Dedifferentiated amniotic fluid mesenchymal stem cell (primary cell): ENCODE results near the gene TPD52L1.
A peak's percentile ranks its signal among the peaks of the same experiment; 100 is the strongest.

Experiments used
- DNase-seq: peaks from one replicate; pipeline ENCODE4 v3.0.0-alpha.2; 2016; ENCODE audit errors: extremely low spot score

The TPD52L1 gene

DNA sequence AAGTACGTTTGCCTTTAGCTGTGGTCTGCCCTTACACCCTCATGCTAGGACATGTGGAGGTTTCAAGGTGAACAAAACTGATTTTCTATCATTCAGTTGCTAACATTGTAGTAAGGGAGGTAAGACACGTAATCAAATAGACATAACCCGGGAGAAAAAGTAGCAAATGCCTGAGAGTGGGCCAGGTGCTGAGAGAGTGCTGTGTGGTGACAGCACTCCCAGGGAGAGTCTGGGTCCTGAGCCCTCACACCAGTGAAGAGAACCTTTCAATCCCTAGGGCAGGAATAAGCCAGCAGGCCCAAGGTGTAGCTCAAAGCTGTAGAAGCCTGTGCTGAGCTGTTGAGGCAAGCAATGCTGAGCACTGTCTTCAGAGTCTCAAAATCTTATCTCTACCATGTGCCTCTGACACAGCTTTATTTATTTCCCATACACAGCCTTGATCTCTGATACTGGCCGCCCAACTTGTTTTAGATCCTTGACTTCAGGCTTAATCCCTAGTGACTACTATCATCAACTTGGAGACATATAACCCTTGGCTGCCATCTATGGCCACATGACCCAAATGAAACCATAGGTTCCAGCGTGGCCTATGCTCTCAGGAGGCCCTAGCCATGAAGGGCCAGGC is 55.2 kb downstream of the TPD52L1 start:
- no peak for DNase-seq

DNA sequence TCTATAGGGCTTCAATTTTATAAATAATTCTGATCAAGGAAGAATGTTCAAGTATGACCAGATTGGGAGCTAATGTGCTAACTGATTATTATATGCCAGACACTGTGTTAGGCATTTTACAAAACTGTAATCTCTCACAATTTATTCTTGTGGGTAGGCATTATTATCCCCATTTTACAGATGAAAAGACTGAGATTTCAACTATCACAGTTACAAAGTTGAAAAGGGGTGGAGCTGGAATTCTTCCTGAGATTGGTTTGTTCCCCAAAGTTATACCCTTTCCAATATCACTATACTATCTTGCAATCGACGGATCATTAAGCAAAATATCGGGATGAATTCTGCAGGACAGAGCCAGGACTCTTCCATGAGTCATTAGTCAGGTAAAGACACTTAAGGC is 57.1 kb downstream of the TPD52L1 start:
- no peak for DNase-seq

DNA sequence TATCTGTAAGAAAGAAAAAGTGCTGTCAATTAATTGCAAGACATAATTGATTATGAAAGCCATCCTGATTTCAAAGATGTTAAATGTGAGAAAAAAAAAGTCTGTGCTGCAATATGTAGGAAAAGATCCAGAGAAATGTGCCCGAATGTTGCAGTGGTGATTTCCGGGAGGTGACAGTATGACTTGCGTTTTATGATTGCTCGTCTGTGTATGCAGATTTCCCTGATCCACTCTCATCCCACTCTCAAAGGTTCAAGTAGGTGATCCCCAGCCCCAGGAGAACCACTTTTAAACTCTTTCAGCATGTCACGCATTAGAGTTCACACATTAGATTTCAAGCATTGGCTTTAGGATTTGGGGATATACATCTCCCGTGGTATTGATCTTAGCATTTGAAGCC is 57.8 kb downstream of the TPD52L1 start:
- DNase-seq = no peak

DNA sequence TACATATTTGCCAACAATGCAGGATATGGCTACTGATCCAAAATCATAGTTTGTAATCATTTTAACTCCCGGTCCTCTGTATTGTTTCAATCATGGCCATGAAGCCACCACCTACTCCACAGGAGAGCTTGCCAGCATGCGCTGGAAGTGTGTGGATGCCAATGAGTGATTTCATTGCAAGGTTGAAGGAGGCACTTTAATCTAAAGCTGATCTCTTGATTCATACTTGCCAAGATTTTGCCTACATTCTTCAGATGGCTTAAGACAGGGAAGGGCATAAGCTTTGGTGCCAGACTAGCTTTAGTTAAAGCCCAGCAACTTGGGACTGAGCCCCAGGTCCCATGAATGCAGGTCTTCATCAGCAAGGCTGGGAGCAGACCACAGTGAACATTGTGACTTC is 58.8 kb downstream of the TPD52L1 start:
- peak; percentile 41 for DNase-seq

DNA sequence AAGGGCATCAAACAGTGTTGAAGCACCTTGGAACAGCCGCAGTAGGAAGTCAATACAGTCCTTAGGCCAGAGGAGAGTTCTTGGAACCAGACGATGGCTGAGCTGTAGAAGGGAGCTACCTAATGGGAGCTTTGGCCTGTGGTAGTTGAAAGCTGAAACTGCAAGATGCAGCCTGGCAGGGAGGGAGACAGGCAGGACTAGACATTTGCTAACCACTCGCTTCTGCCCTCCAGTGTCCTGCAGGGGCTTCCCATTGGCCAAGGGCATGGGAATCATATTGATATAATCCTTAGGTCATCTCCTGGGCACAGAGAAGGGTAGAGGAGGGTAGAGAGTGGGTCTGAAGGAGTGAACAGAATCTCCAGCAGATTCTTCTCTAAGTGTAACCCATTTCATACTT is 60.4 kb downstream of the TPD52L1 start:
- no peak for DNase-seq

DNA sequence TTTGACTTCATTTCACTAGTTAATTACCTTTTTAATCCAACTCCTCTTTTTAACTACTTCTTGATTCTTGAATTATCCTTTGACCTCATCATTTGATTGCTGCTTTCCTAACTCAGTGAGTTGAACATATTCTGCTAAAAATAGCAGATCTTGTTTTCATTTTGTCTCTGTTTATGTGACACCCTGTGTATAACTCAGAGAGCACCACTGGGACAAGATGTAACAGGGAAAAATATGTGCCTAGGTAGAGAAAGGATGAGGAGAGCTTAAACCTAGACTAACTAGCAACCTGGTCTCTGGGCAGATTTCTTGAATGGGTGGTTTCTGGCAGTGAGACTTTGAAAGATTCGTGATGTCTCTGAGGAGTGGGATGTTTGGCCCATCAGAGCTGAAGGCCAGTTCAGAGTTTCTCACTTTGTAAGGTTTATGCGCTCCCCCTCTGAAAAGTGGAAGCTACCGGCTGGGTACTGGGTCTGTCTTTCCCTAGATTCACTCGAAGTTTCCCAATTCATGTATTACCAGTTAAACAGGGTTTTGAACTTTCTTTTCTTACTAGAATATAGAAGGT is 61.8 kb downstream of the TPD52L1 start:
- DNase-seq = no peak

DNA sequence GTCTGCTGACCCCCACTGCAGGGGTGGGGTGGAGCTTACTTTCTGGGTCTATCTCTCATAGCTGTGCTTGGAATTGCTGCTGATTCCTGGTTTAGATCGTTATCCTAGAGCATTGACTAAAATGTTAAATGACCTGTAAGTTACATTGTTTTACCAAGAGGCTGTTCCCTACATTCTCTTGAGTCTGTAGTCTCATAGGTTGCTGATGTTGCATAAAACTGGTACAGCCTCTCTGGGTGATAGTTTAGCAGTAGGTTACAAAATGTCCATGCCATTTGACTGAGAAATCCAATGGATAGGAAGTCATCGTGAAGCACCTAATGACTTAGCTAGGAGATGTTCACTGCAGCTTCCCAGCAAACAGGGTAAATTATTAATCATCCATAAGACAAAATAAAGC is 62.4 kb downstream of the TPD52L1 start:
- DNase-seq = no peak

DNA sequence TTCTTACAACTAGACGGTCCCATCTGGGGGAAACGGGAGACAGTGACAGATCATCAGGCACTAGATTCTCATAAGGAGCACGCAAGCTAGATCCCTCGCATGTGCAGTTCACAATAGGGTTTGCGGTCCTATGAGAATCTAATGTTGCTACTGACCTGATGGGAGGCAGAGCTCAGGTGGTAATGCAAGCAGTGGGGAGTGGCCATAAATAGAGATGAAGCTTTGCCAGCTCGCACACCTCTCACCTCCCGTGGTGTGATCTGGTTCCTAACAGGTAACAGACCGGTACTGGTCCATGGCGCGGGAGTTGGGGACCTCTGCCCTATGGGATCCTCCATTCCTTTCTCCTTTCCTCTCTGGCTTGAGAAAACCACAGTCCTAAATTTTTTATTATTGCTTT is 63.8 kb downstream of the TPD52L1 start:
- DNase-seq = no peak

DNA sequence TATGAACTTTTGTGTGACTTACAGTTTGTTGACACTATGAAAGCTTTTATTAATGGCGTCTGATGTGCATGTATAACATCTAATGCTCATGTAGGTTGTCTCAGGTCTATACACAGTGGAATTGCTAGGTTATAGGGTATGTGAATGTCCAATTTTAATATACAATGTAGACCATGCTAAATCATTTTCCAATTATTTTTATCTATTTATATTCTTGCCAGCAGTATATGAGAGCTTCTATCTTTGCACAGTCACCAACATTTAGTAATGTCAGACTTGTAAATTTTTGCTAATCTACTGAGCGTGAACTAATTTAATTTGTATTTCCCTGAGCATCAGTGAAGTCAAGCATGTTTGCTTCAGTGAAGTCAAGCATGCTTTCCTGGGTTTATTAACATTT is 64.4 kb downstream of the TPD52L1 start:
- no peak for DNase-seq

DNA sequence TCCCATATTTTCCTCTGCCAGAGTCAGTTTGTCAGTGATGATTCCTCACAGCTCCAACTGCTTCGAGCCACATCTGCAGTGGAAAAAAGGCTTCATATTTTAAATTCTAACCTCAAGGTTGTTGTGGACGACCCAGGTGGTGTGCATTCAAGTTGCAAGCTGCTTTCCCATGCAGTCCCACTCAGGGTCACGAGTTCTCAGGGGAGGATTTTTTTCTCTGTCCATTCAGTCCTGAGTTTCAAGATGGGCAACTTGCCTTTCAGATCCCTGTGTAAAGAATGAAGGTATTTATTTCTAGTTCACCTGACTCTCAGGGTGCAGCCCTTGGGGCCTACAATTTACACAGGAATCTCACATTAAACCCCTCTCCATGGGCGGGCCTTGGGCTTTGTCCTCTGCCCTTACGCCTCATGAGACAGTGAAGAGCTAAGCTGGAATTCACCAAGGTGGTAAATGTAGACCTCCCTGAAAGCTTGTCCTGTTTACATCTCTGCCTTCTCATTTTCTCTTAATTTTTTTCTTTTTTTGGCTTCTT is 65.9 kb downstream of the TPD52L1 start:
- DNase-seq = no peak

DNA sequence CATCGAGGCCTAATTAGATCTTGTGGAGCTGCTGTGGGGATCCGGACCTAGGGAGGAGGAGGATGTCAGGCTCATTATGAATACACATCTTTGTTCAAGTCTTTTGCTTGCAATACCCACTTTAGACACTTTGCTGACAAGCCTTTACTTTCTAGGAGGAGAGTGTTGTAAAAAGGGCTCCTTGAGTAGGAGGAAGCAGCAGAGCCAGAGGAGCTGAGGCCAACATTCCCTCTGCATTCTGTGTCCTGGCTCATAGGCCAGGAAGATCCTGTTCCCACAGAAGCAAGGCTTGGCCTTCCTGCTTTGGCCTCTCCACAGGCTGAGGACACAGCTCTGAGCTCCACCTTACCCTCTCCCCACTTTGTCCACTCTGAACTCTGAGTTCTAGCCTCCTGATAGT is 67.1 kb downstream of the TPD52L1 start:
- no peak for DNase-seq

DNA sequence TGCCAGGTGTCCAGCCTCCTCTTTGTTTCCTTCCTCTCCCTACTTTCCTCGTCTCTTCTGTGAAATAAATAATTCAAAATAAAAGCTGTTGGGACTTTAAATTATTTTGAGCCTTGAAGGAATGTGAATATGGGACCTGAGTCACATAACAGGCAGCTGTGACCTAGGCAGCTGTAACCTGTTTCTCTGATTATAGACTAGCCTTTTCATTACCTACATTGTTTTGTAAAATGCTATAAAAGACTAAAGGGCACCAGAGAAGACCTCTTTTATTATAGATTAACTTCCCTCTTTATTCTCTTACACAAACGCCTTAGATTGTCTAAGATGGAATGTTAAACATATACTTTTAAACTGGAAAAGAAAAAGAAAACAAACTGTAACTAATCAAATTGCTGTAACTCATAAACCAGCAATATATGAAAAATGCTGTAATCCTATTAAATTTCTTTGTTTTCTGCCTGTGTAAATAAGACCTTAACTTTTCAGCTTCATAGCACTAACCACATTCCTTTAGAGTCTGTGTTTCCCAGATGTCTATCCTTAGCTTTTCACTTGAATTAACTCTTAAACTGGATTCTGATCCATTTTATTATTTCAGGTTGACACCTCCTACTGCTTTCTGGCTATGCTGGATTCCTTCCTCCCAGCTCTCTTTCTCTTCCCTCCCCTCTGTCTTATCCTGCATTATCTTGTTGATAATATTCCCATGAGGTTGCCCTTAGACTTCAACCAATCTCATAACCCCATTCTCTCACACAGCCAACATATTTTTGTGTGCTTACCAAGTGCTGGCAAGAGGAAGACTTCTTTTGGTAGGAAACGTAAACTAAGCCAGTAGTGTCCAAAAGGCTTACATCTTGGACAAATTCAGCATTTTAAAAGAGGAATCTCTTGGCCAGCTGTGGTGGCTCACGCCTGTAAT is 69.2 kb downstream of the TPD52L1 start:
- no peak for DNase-seq

DNA sequence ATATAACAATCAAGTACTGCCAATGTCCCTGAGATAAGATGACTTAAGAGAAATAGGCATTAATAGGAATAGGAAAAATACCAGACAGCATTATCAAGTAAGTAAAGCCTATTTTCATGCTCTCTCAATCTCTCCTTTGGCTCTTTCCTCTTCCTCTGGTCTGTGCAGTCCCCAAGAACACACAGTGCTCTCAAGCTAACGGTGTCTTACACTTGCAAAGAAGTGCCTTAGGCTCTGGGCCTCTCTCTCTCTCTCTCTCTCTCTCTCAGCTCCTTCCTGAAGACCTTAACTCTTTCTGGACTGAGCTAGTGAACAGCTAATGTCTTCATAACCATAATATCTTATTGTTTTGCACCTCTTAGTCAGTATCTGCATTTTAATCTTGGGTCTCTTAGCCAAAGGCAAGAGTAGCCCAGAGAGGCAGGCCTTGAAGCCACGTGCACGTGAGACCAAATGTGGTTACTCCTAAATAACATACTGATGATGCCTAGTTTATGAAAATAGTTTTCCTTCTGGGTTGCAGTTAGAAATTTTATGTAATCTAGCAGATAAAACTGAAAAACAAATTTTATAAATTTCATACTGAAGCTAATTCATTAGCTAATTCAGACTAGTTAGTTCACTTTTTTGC is 70.8 kb downstream of the TPD52L1 start:
- DNase-seq = peak; percentile 19

DNA sequence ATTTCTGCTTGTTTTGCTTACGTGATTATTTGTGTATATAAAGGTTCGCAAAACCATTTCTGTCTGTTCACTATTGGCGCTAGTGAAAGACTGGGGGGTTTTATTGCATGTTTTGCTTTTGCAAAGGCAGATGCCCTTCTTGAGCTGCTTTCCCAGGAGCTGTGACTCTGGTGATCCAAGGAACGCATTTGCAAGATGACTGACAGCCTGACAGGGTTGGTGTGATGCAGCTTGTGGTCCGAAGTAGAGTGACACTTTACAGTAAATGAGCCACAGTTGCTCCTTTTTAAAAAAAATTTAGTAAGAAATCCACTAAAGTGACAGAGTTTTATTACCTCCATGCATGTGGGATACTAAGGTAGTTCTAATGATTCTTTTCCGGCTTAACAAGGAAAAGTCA is 73.7 kb downstream of the TPD52L1 start:
- DNase-seq = no peak

DNA sequence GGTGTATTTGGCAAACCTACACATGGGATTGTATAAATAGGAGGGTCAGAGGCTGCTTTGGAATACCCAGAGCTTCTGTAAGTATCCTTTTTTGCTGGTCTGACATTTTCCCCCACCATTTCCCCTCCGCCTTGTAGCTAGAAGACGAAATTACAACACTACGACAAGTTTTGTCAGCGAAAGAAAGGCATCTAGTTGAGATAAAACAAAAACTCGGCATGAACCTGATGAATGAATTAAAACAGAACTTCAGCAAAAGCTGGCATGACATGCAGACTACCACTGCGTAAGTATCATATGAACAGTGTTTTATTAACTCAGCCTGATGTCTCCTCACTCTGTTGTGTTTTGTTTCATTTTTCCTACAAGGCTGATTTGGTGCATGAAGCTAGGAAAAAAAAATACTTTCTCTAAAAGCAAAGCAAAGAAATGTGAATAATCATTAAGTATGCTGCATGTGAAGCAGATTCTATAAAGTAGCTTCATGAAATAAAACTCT is 75.5 kb downstream of the TPD52L1 start:
- DNase-seq = no peak

DNA sequence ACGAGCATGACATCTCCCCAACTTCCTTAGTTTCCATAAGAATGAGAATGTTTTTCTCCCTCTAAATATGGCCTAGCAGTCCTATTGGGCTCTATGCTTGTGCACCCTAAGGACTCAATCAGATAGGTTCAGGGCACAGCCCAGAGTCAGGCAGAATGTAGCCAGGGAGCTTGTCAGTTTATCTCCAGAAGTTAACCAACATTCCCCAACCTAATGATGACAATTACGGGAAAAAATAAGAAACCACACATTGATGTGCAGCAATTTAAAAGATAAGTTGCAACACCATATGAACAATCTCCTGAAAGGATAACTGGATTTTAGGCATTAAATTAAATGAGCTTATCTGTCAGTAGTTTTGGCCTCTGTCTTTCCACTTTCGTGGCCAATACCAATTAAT is 77.1 kb downstream of the TPD52L1 start:
- DNase-seq = no peak

DNA sequence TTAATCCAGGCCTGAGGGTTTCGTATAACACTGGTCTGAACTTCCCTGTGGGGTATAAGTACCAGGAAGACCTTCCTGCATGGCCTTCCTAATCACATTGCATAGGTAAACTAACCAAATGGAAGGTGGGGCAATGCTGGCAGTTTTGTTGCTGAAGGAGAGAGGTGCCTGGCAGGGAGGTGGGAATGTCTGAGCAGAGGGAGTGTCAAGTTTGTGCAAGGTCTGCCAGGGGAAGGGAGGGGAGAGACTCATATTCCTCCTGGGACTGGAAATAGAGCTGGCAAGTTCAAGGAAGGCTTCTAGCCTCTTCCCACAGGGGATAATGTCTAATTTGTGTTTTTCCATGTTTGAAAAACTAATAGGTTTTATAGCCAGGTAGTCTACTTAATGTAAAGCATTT is 77.6 kb downstream of the TPD52L1 start:
- no peak for DNase-seq

DNA sequence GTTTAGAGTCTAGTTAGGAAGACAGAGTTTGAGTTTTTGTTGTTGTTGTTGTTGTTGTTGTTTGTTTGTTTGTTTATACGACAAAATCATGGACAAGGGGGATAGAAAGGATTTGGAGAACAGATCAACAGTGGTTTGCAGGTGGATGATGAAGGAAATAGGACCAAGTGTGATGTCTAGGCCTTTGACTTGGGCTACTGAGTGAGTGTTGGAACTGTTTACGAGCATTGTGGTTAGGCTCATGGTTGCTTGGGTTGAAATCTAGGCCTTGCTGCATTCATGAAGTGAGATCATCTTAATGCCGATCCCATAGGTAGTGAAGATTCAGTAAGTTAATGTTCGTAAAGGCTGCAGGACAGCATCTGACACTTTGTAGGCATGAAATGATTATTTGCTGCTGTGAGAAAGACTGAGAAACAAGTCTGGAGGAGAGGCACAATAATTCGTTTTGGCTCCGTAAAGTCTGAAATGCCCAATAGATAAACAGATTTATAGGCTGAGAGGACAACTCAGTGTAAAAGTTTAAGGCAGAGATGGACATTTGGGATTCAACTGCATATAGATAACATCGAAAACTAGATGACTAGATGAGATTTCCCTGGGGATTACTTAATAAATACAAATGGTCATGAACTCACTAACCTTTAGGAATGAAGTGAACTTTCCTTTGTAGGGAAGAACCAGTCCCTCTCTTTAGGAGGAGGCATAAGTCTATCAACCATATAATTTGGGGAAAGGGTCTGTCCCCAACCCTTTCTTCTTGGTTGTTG is 78.2 kb downstream of the TPD52L1 start:
- DNase-seq = no peak

DNA sequence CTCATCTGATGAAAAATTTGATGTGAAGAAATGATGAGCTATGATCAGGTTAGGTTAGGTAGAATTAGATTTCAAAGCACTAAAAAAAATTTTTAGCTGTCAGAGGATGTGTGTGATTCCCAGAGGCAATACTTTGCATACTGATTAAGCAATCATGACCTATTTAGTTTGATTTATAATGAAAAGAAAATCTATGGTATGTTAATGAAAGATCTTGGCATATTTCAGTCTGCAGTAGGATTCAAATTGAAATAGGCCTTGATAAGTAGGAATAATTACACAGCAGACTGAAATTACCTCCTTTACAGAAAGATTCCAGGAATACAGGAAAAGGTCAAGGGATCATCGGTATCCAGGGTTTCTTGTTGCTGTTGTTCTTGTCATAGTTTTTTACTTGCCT is 78.9 kb downstream of the TPD52L1 start:
- DNase-seq = no peak

DNA sequence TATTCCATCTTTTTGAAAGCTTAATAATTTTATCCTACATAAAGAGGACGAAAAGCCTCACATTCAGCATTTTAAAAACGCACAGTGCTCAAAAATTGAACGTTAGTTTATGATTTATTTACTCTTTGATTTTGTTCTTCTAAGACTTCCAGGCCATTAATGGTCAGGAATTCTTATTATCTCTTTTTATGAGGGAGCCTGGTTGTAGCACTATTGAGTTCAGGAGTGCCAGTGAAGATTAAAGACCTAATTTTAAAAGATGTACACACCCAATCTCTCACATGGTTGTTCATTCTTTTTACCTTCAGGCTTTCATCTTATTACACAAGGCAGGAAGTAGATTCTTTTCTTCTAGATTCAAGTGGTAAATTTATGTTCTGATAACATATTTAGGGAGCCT is 79.6 kb downstream of the TPD52L1 start:
- no peak for DNase-seq

DNA sequence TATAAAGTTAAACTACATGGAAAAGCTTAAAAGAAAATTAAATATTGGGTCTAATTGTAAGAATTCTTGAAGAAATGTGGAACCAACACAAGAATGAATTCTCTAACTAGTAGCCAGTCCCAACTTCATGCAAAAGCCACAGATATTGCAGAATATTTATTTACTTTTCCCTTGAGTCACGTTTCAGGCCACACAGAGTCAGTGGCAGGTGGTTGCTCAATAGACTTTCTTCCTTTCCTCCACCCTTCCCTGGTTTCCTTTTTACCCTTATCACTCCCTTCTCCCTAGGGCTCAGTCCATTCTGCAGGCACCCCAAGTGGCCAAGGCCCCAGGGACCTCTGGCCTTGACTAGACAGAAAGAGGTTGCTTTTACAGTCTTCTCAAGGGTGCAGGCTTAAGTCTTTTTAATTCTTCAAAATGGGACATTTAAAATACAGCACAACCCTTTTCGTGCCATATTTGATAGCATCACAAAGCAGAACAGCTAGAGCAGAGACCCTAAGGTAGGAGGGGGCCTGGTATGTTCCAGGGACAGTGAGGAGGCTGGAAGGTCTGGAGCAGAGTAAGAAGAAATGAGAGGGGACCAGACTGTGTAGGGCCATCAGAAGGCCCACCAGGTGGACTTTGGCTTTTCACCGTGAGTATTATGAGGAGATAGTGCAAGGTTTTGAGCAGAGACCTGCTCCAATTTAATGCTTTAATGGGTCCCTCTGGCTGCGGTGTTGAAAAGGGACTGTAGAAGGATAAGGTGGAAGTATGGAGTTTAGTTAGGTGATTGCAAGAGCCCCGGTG is 83.2 kb downstream of the TPD52L1 start:
- peak; percentile 50 for DNase-seq
